ENCODE data around the gene RAD51B. TPM values are rescaled to one million over a fixed set of nuclear protein-coding genes. Genes with fewer than 3 reads are reported as not detected.

RAD51B gene
- total RNA-seq, 2 donors from 2014 or later, result 42.6 to 50.0 TPM

GRCh38 chr14:68450391-68451120, 631.0 kb downstream of the RAD51B start:
- ATAC-seq (replicated peaks in 1 of 2) (no peak), DNase-seq (no peak)
- Mint-ChIP-seq H3K27ac (no peak overlapping the region), H3K27me3 (ENCODE audit: low read depth) (no peaks in the 10 kb centered on the region), H3K9me3 (peaks cover 0 to 3% of the 10 kb centered on the region in 2 donors), H3K4me3 (no peak overlapping the region), H3K4me1 (ENCODE audit: low read depth) (no peaks in the 10 kb centered on the region), H3K36me3 (ENCODE audit: insufficient read depth in 2 of 2) (peaks cover 7 to 10% of the 10 kb centered on the region in 2 donors)

GRCh38 chr14:68451696-68452373, 632.3 kb downstream of the RAD51B start:
- H3K4me3 Mint-ChIP-seq, result no peak overlapping the region
- H3K9me3 Mint-ChIP-seq, result peaks cover 0 to 3% of the 10 kb centered on the region in 2 donors
- DNase-seq (no peak), ATAC-seq (replicated peaks in 1 of 2) (no peak)
- no peak overlapping the region for H3K27ac Mint-ChIP-seq
- no peaks in the 10 kb centered on the region for H3K4me1 Mint-ChIP-seq (ENCODE audit: low read depth)
- H3K27me3 Mint-ChIP-seq (ENCODE audit: low read depth), result no peaks in the 10 kb centered on the region
- H3K36me3 Mint-ChIP-seq (ENCODE audit: insufficient read depth in 2 of 2), result peaks cover 7 to 10% of the 10 kb centered on the region in 2 donors

- Mint-ChIP-seq H3K36me3 (ENCODE audit: insufficient read depth in 2 of 2) (peaks cover 7 to 10% of the 10 kb centered on the region in 2 donors), H3K4me3 (no peak overlapping the region), H3K27me3 (ENCODE audit: low read depth) (no peaks in the 10 kb centered on the region), H3K9me3 (peaks cover 0 to 3% of the 10 kb centered on the region in 2 donors), H3K4me1 (ENCODE audit: low read depth) (no peaks in the 10 kb centered on the region), H3K27ac (no peak overlapping the region)
- DNase-seq (no peak), ATAC-seq (replicated peaks in 1 of 2) (no peak)
Measured at GRCh38 chr14:68458253-68458652, 638.7 kb downstream of the RAD51B start.

GRCh38 chr14:68458840-68459469, 639.4 kb downstream of the RAD51B start:
- no peak overlapping the region for H3K27ac Mint-ChIP-seq
- no peaks in the 10 kb centered on the region for H3K27me3 Mint-ChIP-seq (ENCODE audit: low read depth)
- DNase-seq, result no peak
- peaks cover 0 to 3% of the 10 kb centered on the region in 2 donors for H3K9me3 Mint-ChIP-seq
- H3K4me1 Mint-ChIP-seq (ENCODE audit: low read depth), result peaks cover 2% of the 10 kb centered on the region
- H3K4me3 Mint-ChIP-seq, result no peak overlapping the region
- no peak for ATAC-seq (replicated peaks in 1 of 2)
- peaks cover 6 to 8% of the 10 kb centered on the region in 2 donors for H3K36me3 Mint-ChIP-seq (ENCODE audit: insufficient read depth in 2 of 2)

GRCh38 chr14:68459480-68460136, 640.0 kb downstream of the RAD51B start:
- H3K36me3 Mint-ChIP-seq (ENCODE audit: insufficient read depth in 2 of 2), result peaks cover 2 to 5% of the 10 kb centered on the region in 2 donors
- DNase-seq (no peak), ATAC-seq (replicated peaks in 1 of 2) (no peak)
- H3K27ac Mint-ChIP-seq, result no peak overlapping the region
- peaks cover 0 to 2% of the 10 kb centered on the region in 2 donors for H3K9me3 Mint-ChIP-seq
- no peaks in the 10 kb centered on the region for H3K27me3 Mint-ChIP-seq (ENCODE audit: low read depth)
- H3K4me1 Mint-ChIP-seq (ENCODE audit: low read depth), result peaks cover 9% of the 10 kb centered on the region
- no peak overlapping the region for H3K4me3 Mint-ChIP-seq

GRCh38 chr14:68460541-68460940, 641.0 kb downstream of the RAD51B start:
- H3K27me3 Mint-ChIP-seq (ENCODE audit: low read depth), result no peaks in the 10 kb centered on the region
- no peaks in the 10 kb centered on the region for H3K9me3 Mint-ChIP-seq
- no peak for DNase-seq
- peaks cover 9% of the 10 kb centered on the region for H3K4me1 Mint-ChIP-seq (ENCODE audit: low read depth)
- no peak overlapping the region for H3K27ac Mint-ChIP-seq
- no peak overlapping the region for H3K4me3 Mint-ChIP-seq
- no peaks in the 10 kb centered on the region for H3K36me3 Mint-ChIP-seq (ENCODE audit: insufficient read depth in 2 of 2)
- no peak for ATAC-seq (replicated peaks in 1 of 2)

GRCh38 chr14:68461086-68461485, 641.5 kb downstream of the RAD51B start:
- Mint-ChIP-seq H3K4me3 (no peak overlapping the region), H3K4me1 (ENCODE audit: low read depth) (peaks cover 9% of the 10 kb centered on the region), H3K27me3 (ENCODE audit: low read depth) (no peaks in the 10 kb centered on the region), H3K9me3 (no peaks in the 10 kb centered on the region), H3K27ac (no peak overlapping the region), H3K36me3 (ENCODE audit: insufficient read depth in 2 of 2) (no peaks in the 10 kb centered on the region)
- no peak for DNase-seq
- ATAC-seq (replicated peaks in 1 of 2), result no peak

- Mint-ChIP-seq H3K27ac (no peak overlapping the region), H3K36me3 (ENCODE audit: insufficient read depth in 2 of 2) (no peaks in the 10 kb centered on the region), H3K27me3 (ENCODE audit: low read depth) (no peaks in the 10 kb centered on the region), H3K4me1 (ENCODE audit: low read depth) (peaks cover 9% of the 10 kb centered on the region), H3K9me3 (no peaks in the 10 kb centered on the region), H3K4me3 (no peak overlapping the region)
- no peak for DNase-seq
- no peak for ATAC-seq (replicated peaks in 1 of 2)
Measured at GRCh38 chr14:68462683-68463082, 643.1 kb downstream of the RAD51B start.

- Mint-ChIP-seq H3K4me3 (no peak overlapping the region), H3K36me3 (ENCODE audit: insufficient read depth in 2 of 2) (no peaks in the 10 kb centered on the region), H3K27ac (no peak overlapping the region), H3K9me3 (no peaks in the 10 kb centered on the region), H3K27me3 (ENCODE audit: low read depth) (no peaks in the 10 kb centered on the region), H3K4me1 (ENCODE audit: low read depth) (peaks cover 15% of the 10 kb centered on the region)
- no peak for DNase-seq
- ATAC-seq (replicated peaks in 1 of 2), result no peak
Measured at GRCh38 chr14:68463299-68463698, 643.7 kb downstream of the RAD51B start.

GRCh38 chr14:68463705-68464374, 644.3 kb downstream of the RAD51B start:
- H3K9me3 Mint-ChIP-seq, result no peaks in the 10 kb centered on the region
- no peaks in the 10 kb centered on the region for H3K36me3 Mint-ChIP-seq (ENCODE audit: insufficient read depth in 2 of 2)
- ATAC-seq (replicated peaks in 1 of 2) (no peak), DNase-seq (no peak)
- H3K27ac Mint-ChIP-seq, result no peak overlapping the region
- H3K27me3 Mint-ChIP-seq (ENCODE audit: low read depth), result no peaks in the 10 kb centered on the region
- H3K4me3 Mint-ChIP-seq, result no peak overlapping the region
- H3K4me1 Mint-ChIP-seq (ENCODE audit: low read depth), result peaks cover 20% of the 10 kb centered on the region

- DNase-seq, result no peak
- H3K9me3 Mint-ChIP-seq, result no peaks in the 10 kb centered on the region
- ATAC-seq (replicated peaks in 1 of 2), result no peak
- no peaks in the 10 kb centered on the region for H3K27me3 Mint-ChIP-seq (ENCODE audit: low read depth)
- no peaks in the 10 kb centered on the region for H3K36me3 Mint-ChIP-seq (ENCODE audit: insufficient read depth in 2 of 2)
- no peak overlapping the region for H3K4me3 Mint-ChIP-seq
- H3K27ac Mint-ChIP-seq, result no peak overlapping the region
- peaks cover 29% of the 10 kb centered on the region for H3K4me1 Mint-ChIP-seq (ENCODE audit: low read depth)
Measured at GRCh38 chr14:68464711-68465110, 645.1 kb downstream of the RAD51B start.

GRCh38 chr14:68466491-68466977, 647.0 kb downstream of the RAD51B start:
- no peak for DNase-seq
- H3K36me3 Mint-ChIP-seq (ENCODE audit: insufficient read depth in 2 of 2), result no peaks in the 10 kb centered on the region

More at GRCh38 chr14:68466491-68466977, 647.0 kb downstream of the RAD51B start:
- Mint-ChIP-seq H3K27ac (no peak overlapping the region), H3K4me3 (no peak overlapping the region), H3K9me3 (no peaks in the 10 kb centered on the region), H3K27me3 (ENCODE audit: low read depth) (no peaks in the 10 kb centered on the region), H3K4me1 (ENCODE audit: low read depth) (peaks cover 47% of the 10 kb centered on the region)
- no peak for ATAC-seq (replicated peaks in 1 of 2)
